DMS153 (cell line): ENCODE data around the gene HIGD1B.

ENCODE experiments used
- DNase-seq: peaks from one replicate; lab custom pipeline; 2025; lab: John Stamatoyannopoulos, UW

The HIGD1B gene

GRCh38 chr17:44837196-44837595 lies 10.5 kb upstream of the HIGD1B start:
- DNase-seq = no peak

- no peak for DNase-seq
Measured at GRCh38 chr17:44840274-44840673, 7.4 kb upstream of the HIGD1B start.

- DNase-seq = no peak
Measured at GRCh38 chr17:44840936-44841335, 6.7 kb upstream of the HIGD1B start.

GRCh38 chr17:44842748-44843147 lies 4.9 kb upstream of the HIGD1B start:
- DNase-seq = no peak

- no peak for DNase-seq
Measured at GRCh38 chr17:44844390-44844830, 3.3 kb upstream of the HIGD1B start.

- DNase-seq = no peak
Measured at GRCh38 chr17:44846206-44846605, 1.5 kb upstream of the HIGD1B start.

- DNase-seq = no peak
Measured at GRCh38 chr17:44848257-44848795, 643 bp downstream of the HIGD1B start.

- DNase-seq = no peak
Measured at GRCh38 chr17:44848961-44849489, 1.3 kb downstream of the HIGD1B start.

- no peak for DNase-seq
Measured at GRCh38 chr17:44850025-44850424, 2.3 kb downstream of the HIGD1B start.

GRCh38 chr17:44850612-44851011 lies 2.9 kb downstream of the HIGD1B start:
- DNase-seq = no peak

- DNase-seq = no peak
Measured at GRCh38 chr17:44854192-44854591, 6.5 kb downstream of the HIGD1B start.

GRCh38 chr17:44859701-44860100 lies 12.0 kb downstream of the HIGD1B start:
- no peak for DNase-seq

GRCh38 chr17:44862278-44862914 lies 14.7 kb downstream of the HIGD1B start:
- DNase-seq = no peak

GRCh38 chr17:44863061-44863918 lies 15.6 kb downstream of the HIGD1B start:
- DNase-seq = no peak

GRCh38 chr17:44864831-44865230 lies 17.1 kb downstream of the HIGD1B start:
- DNase-seq = no peak

- peak; percentile 27 for DNase-seq
Measured at GRCh38 chr17:44865231-44865660, 17.6 kb downstream of the HIGD1B start.

GRCh38 chr17:44865931-44866330 lies 18.2 kb downstream of the HIGD1B start:
- DNase-seq = no peak

GRCh38 chr17:44867841-44868240 lies 20.2 kb downstream of the HIGD1B start:
- no peak for DNase-seq

- DNase-seq = no peak
Measured at GRCh38 chr17:44871556-44871955, 23.9 kb downstream of the HIGD1B start.

GRCh38 chr17:44872131-44872768 lies 24.6 kb downstream of the HIGD1B start:
- no peak for DNase-seq

GRCh38 chr17:44875761-44876160 lies 28.1 kb downstream of the HIGD1B start:
- no peak for DNase-seq

GRCh38 chr17:44877121-44877520 lies 29.4 kb downstream of the HIGD1B start:
- DNase-seq = no peak
